HEK293 (cell line): ENCODE measurements around the gene C1QTNF12.

Source experiments
- GFI1B ChIP-seq: fragments of 450-650 bp; formaldehyde crosslinking; IDR thresholded peaks from 2 replicates; pipeline ENCODE4 v1.5.1; 2016; ENCODE audit warnings: missing biosample characterization, missing genetic modification characterization
- GLIS2 ChIP-seq: fragments of 450-650 bp; formaldehyde crosslinking; IDR thresholded peaks from 2 replicates; pipeline ENCODE4 v1.5.1; 2016; ENCODE audit warnings: missing biosample characterization, missing genetic modification characterization
- IKZF3 ChIP-seq: fragments of 450-650 bp; IDR thresholded peaks from 2 replicates; pipeline ENCODE4 v1.5.0; 2018; ENCODE audit warnings: missing biosample characterization, mild to moderate bottlenecking, missing genetic modification characterization, moderate library complexity
- KLF1 ChIP-seq: fragments of 450-650 bp; formaldehyde crosslinking; IDR thresholded peaks from 2 replicates; pipeline ENCODE4 v1.5.1; 2016; ENCODE audit warnings: missing biosample characterization, missing genetic modification characterization
- KLF8 ChIP-seq: fragments of 450-650 bp; formaldehyde crosslinking; IDR thresholded peaks from 2 replicates; pipeline ENCODE4 v1.5.1; 2016; ENCODE audit warnings: missing biosample characterization, missing genetic modification characterization
- REPIN1 ChIP-seq: fragments of 450-650 bp; formaldehyde crosslinking; IDR thresholded peaks from 2 replicates; pipeline ENCODE4 v1.5.1; 2017; ENCODE audit warnings: missing biosample characterization, missing genetic modification characterization, low read depth
- SP3 ChIP-seq: fragments of 450-650 bp; formaldehyde crosslinking; IDR thresholded peaks from 2 replicates; pipeline ENCODE4 v1.5.1; 2016; ENCODE audit warnings: missing biosample characterization, missing genetic modification characterization
- WT1 ChIP-seq: fragments of 450-650 bp; formaldehyde crosslinking; IDR thresholded peaks from 2 replicates; pipeline ENCODE4 v1.5.1; 2016; ENCODE audit warnings: missing biosample characterization, missing genetic modification characterization
- YY1 ChIP-seq: fragments of 450-650 bp; formaldehyde crosslinking; IDR thresholded peaks from 2 replicates; pipeline ENCODE4 v1.5.1; 2018; ENCODE audit warnings: missing biosample characterization, missing genetic modification characterization
- ZBTB48 ChIP-seq: fragments of 450-650 bp; formaldehyde crosslinking; IDR thresholded peaks from 2 replicates; pipeline ENCODE4 v1.5.1; 2016; ENCODE audit warnings: missing biosample characterization, missing genetic modification characterization
- ZFP3 ChIP-seq: fragments of 450-650 bp; formaldehyde crosslinking; IDR thresholded peaks from 2 replicates; pipeline ENCODE4 v1.5.1; 2016; ENCODE audit warnings: low read depth, missing biosample characterization, missing genetic modification characterization
- ZNF169 ChIP-seq: fragments of 450-650 bp; formaldehyde crosslinking; IDR thresholded peaks from 2 replicates; pipeline ENCODE4 v1.5.1; 2016; ENCODE audit warnings: missing biosample characterization, missing genetic modification characterization
- ZNF175 ChIP-seq: fragments of 450-650 bp; formaldehyde crosslinking; IDR thresholded peaks from 2 replicates; pipeline ENCODE4 v1.5.1; 2016; ENCODE audit warnings: missing biosample characterization, missing genetic modification characterization
- ZNF341 ChIP-seq: fragments of 450-650 bp; formaldehyde crosslinking; IDR thresholded peaks from 2 replicates; pipeline ENCODE4; 2016; ENCODE audit warnings: low read depth, missing biosample characterization, missing genetic modification characterization
- ZNF394 ChIP-seq: fragments of 450-650 bp; formaldehyde crosslinking; IDR thresholded peaks from 2 replicates; pipeline ENCODE4 v1.5.1; 2016; ENCODE audit warnings: missing biosample characterization, missing genetic modification characterization, mild to moderate bottlenecking, moderate library complexity, borderline replicate concordance
- ZNF433 ChIP-seq: fragments of 450-650 bp; formaldehyde crosslinking; IDR thresholded peaks from 2 replicates; pipeline ENCODE4 v1.5.1; 2016; ENCODE audit warnings: missing biosample characterization, missing genetic modification characterization, low read depth
- ZNF571 ChIP-seq: fragments of 450-650 bp; formaldehyde crosslinking; IDR thresholded peaks from 2 replicates; pipeline ENCODE4 v1.5.0; 2017; ENCODE audit warnings: missing biosample characterization, missing genetic modification characterization
- ZNF623 ChIP-seq: fragments of 450-650 bp; formaldehyde crosslinking; IDR thresholded peaks from 2 replicates; pipeline ENCODE4 v1.5.1; 2016; ENCODE audit warnings: missing biosample characterization, missing genetic modification characterization
- ZNF660 ChIP-seq: fragments of 450-650 bp; IDR thresholded peaks from 2 replicates; pipeline ENCODE4 v1.5.1; 2018; ENCODE audit warnings: missing biosample characterization, mild to moderate bottlenecking, missing genetic modification characterization
- TF ChIP-seq, protein P1 (sequence below): sonication (generic); formaldehyde crosslinking; IDR thresholded peaks from 2 replicates; pipeline ENCODE4 v1.8.1; 2022; ENCODE audit warnings: mild to moderate bottlenecking, moderate library complexity, missing genetic modification reagents
- TF ChIP-seq, protein P2 (sequence below): fragments of 450-650 bp; formaldehyde crosslinking; IDR thresholded peaks from 2 replicates; pipeline ENCODE4 v1.5.1; 2016; ENCODE audit warnings: missing biosample characterization, missing genetic modification characterization
- TF ChIP-seq, protein P3 (sequence below): fragments of 450-650 bp; formaldehyde crosslinking; IDR thresholded peaks from 2 replicates; pipeline ENCODE4 v1.5.1; 2017; ENCODE audit warnings: missing biosample characterization, missing genetic modification characterization
- TF ChIP-seq, protein P4 (sequence below): fragments of 450-650 bp; formaldehyde crosslinking; IDR thresholded peaks from 2 replicates; pipeline ENCODE4; 2016; ENCODE audit warnings: missing biosample characterization, missing genetic modification characterization
- TF ChIP-seq, protein P5 (sequence below): fragments of 450-650 bp; formaldehyde crosslinking; IDR thresholded peaks from 2 replicates; pipeline ENCODE4 v1.5.1; 2016; ENCODE audit warnings: missing biosample characterization, missing genetic modification characterization
- TF ChIP-seq, protein P6 (sequence below): fragments of 450-650 bp; formaldehyde crosslinking; IDR thresholded peaks from 2 replicates; pipeline ENCODE4 v1.5.0; 2017; ENCODE audit warnings: missing biosample characterization, missing genetic modification characterization, borderline replicate concordance
- TF ChIP-seq, protein P7 (sequence below): fragments of 450-650 bp; formaldehyde crosslinking; IDR thresholded peaks from 2 replicates; pipeline ENCODE4 v1.5.1; 2016; ENCODE audit warnings: missing biosample characterization, missing genetic modification characterization, borderline replicate concordance
- TF ChIP-seq, protein P8 (sequence below): fragments of 450-650 bp; formaldehyde crosslinking; IDR thresholded peaks from 2 replicates; pipeline ENCODE4 v1.5.1; 2016; ENCODE audit warnings: missing biosample characterization, missing genetic modification characterization

C1QTNF12 gene

DNA sequence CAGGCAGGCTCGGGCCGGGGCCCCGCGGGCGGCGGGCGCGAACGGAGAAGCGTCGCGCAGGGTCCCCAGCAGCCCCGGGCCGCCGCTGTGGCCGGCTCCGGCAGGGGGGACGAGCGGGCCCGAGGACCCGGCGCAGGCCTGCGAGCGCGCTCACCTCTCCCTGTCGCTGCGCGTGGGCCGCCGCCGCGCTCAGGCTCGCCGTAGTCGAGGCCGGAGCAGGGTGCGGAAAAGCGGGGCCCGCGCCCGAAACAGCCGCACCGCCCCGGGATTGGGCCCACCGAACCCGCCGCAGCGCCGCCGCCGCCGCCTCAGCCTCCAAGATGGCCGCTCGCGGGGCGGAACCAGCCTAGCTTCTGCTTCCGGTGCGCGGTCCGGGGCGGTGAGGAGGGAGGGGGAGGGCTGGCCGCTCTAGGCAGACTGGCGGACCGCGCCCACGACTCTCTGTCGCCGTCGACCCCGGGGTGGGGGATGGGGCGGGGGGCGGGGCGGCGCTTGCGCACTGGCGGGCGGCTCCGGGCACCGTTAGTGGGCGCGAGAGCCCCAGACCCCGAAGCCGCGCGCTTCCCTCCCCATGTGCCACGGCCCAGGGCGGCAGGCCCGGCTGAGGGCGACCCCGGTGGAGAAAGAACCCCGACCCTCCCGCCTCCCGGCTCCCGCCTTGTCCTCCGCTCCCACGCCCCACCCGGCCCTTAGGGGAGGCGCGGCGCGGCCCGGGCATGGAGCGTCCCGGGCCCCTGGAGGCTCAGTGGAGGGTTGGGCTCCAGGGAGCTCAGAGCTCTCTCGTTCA is 27.2 kb upstream of the C1QTNF12 start, which contains the start of gene UBE2J2 (continued):
- TF ChIP-seq ZNF660 (tag by site-specific recombination): peak; percentile 90
- TF ChIP-seq, protein P1, sequence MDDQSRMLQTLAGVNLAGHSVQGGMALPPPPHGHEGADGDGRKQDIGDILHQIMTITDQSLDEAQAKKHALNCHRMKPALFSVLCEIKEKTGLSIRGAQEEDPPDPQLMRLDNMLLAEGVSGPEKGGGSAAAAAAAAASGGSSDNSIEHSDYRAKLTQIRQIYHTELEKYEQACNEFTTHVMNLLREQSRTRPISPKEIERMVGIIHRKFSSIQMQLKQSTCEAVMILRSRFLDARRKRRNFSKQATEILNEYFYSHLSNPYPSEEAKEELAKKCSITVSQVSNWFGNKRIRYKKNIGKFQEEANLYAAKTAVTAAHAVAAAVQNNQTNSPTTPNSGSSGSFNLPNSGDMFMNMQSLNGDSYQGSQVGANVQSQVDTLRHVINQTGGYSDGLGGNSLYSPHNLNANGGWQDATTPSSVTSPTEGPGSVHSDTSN (CRISPR knock-in tag): peak; percentile 44; the same call in 1 of the 2 replicates
- TF ChIP-seq GFI1B: no peak
- TF ChIP-seq, protein P2, sequence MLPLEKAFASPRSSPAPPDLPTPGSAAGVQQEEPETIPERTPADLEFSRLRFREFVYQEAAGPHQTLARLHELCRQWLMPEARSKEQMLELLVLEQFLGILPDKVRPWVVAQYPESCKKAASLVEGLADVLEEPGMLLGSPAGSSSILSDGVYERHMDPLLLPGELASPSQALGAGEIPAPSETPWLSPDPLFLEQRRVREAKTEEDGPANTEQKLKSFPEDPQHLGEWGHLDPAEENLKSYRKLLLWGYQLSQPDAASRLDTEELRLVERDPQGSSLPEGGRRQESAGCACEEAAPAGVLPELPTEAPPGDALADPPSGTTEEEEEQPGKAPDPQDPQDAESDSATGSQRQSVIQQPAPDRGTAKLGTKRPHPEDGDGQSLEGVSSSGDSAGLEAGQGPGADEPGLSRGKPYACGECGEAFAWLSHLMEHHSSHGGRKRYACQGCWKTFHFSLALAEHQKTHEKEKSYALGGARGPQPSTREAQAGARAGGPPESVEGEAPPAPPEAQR (tag by site-specific recombination): no peak
- no peak for TF ChIP-seq ZNF394 (tag by site-specific recombination)
- TF ChIP-seq YY1 (tag by site-specific recombination): peak; percentile 88
- no peak for TF ChIP-seq IKZF3 (tag by site-specific recombination)
- TF ChIP-seq, protein P3, sequence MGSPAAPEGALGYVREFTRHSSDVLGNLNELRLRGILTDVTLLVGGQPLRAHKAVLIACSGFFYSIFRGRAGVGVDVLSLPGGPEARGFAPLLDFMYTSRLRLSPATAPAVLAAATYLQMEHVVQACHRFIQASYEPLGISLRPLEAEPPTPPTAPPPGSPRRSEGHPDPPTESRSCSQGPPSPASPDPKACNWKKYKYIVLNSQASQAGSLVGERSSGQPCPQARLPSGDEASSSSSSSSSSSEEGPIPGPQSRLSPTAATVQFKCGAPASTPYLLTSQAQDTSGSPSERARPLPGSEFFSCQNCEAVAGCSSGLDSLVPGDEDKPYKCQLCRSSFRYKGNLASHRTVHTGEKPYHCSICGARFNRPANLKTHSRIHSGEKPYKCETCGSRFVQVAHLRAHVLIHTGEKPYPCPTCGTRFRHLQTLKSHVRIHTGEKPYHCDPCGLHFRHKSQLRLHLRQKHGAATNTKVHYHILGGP (tag by site-specific recombination): no peak
- no peak for TF ChIP-seq ZNF175
- no peak for TF ChIP-seq ZNF571 (tag by site-specific recombination)
- no peak for TF ChIP-seq ZNF623 (tag by site-specific recombination)
- no peak for TF ChIP-seq ZNF433 (tag by site-specific recombination)
- no peak for TF ChIP-seq ZFP3
- TF ChIP-seq WT1 (tag by site-specific recombination): no peak
- TF ChIP-seq, protein P4, sequence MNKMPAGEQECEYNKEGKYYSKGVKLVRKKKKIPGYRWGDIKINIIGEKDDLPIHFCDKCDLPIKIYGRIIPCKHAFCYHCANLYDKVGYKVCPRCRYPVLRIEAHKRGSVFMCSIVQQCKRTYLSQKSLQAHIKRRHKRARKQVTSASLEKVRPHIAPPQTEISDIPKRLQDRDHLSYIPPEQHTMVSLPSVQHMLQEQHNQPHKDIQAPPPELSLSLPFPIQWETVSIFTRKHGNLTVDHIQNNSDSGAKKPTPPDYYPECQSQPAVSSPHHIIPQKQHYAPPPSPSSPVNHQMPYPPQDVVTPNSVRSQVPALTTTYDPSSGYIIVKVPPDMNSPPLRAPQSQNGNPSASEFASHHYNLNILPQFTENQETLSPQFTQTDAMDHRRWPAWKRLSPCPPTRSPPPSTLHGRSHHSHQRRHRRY (tag by site-specific recombination): no peak
- no peak for TF ChIP-seq REPIN1
- peak; percentile 50; the same call in 1 of the 2 replicates for TF ChIP-seq ZBTB48
- TF ChIP-seq, protein P5, sequence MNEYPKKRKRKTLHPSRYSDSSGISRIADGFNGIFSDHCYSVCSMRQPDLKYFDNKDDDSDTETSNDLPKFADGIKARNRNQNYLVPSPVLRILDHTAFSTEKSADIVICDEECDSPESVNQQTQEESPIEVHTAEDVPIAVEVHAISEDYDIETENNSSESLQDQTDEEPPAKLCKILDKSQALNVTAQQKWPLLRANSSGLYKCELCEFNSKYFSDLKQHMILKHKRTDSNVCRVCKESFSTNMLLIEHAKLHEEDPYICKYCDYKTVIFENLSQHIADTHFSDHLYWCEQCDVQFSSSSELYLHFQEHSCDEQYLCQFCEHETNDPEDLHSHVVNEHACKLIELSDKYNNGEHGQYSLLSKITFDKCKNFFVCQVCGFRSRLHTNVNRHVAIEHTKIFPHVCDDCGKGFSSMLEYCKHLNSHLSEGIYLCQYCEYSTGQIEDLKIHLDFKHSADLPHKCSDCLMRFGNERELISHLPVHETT (tag by site-specific recombination): no peak
- no peak for TF ChIP-seq ZNF169 (tag by site-specific recombination)
- peak; percentile 74 for TF ChIP-seq SP3 (tag by site-specific recombination)
- TF ChIP-seq, protein P6, sequence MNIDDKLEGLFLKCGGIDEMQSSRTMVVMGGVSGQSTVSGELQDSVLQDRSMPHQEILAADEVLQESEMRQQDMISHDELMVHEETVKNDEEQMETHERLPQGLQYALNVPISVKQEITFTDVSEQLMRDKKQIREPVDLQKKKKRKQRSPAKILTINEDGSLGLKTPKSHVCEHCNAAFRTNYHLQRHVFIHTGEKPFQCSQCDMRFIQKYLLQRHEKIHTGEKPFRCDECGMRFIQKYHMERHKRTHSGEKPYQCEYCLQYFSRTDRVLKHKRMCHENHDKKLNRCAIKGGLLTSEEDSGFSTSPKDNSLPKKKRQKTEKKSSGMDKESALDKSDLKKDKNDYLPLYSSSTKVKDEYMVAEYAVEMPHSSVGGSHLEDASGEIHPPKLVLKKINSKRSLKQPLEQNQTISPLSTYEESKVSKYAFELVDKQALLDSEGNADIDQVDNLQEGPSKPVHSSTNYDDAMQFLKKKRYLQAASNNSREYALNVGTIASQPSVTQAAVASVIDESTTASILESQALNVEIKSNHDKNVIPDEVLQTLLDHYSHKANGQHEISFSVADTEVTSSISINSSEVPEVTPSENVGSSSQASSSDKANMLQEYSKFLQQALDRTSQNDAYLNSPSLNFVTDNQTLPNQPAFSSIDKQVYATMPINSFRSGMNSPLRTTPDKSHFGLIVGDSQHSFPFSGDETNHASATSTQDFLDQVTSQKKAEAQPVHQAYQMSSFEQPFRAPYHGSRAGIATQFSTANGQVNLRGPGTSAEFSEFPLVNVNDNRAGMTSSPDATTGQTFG: no peak
- TF ChIP-seq, protein P7, sequence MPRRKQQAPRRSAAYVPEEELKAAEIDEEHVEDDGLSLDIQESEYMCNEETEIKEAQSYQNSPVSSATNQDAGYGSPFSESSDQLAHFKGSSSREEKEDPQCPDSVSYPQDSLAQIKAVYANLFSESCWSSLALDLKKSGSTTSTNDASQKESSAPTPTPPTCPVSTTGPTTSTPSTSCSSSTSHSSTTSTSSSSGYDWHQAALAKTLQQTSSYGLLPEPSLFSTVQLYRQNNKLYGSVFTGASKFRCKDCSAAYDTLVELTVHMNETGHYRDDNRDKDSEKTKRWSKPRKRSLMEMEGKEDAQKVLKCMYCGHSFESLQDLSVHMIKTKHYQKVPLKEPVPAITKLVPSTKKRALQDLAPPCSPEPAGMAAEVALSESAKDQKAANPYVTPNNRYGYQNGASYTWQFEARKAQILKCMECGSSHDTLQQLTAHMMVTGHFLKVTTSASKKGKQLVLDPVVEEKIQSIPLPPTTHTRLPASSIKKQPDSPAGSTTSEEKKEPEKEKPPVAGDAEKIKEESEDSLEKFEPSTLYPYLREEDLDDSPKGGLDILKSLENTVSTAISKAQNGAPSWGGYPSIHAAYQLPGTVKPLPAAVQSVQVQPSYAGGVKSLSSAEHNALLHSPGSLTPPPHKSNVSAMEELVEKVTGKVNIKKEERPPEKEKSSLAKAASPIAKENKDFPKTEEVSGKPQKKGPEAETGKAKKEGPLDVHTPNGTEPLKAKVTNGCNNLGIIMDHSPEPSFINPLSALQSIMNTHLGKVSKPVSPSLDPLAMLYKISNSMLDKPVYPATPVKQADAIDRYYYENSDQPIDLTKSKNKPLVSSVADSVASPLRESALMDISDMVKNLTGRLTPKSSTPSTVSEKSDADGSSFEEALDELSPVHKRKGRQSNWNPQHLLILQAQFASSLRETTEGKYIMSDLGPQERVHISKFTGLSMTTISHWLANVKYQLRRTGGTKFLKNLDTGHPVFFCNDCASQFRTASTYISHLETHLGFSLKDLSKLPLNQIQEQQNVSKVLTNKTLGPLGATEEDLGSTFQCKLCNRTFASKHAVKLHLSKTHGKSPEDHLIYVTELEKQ (tag by site-specific recombination): no peak
- TF ChIP-seq GLIS2 (tag by site-specific recombination): no peak
- TF ChIP-seq KLF1 (tag by site-specific recombination): peak; percentile 58
- TF ChIP-seq KLF8 (tag by site-specific recombination): peak; percentile 92
- TF ChIP-seq, protein P8, sequence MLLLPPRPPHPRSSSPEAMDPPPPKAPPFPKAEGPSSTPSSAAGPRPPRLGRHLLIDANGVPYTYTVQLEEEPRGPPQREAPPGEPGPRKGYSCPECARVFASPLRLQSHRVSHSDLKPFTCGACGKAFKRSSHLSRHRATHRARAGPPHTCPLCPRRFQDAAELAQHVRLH (tag by site-specific recombination): no peak
- TF ChIP-seq ZNF341 (tag by site-specific recombination): no peak
